ENCODE data around the gene ZGLP1.

The ZGLP1 gene

DNA sequence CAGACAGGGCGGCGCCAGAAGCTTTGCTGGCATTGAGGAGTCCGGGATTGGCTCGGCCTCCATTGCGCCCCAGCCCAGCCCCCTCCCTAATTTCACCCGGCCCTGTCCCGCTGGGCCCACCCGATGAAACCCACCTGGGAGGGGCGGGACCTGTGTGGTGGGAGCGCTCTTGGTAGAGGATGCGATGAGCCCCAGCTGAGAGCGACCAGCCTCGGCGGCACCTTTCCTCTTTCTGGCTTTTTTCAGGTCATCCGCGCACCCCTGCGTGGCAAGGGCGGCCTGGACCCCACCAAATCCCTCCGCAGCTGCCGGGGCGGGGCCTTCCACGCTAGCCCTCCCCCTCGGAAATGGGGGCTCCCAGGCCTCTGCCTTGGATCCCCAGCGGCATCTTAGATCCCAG, at the start of gene ZGLP1:
Gene ZGLP1, minus strand, starts transcription at position 393 of the 400 bp plus-strand sequence.
- H3K36me3 Mint-ChIP-seq (ENCODE audit: low read depth): peaks cover 6% of the 10 kb centered on the region

DNA sequence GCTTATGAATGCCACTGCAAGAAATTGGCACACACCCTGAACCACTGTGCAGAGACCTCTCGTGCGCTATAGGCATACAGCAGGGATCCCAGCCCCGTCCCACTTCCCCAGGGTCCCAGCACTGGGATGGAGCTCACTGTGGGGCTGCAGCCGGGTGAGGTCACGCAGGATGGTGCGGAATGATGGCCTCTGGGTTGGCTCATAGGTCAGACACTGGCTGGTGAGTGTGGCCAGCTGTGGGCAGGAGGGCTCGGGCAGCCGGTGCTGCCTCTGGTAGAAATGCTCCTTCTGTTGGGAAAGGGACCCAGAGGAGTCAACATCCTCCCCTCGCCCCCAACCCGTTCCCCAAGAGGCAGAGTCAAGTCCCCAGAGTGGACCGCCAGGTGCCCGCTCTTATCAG, 46.8 kb upstream of the ZGLP1 start:
- no peaks in the 10 kb centered on the region for H3K27me3 Mint-ChIP-seq (ENCODE audit: low read depth)
- peaks cover 36% of the 10 kb centered on the region for H3K36me3 Mint-ChIP-seq (ENCODE audit: low read depth)
- no peak overlapping the region for H3K4me3 Mint-ChIP-seq
- H3K27ac Mint-ChIP-seq: no peak overlapping the region
- H3K9me3 Mint-ChIP-seq: no peaks in the 10 kb centered on the region
- no peaks in the 10 kb centered on the region for H3K4me1 Mint-ChIP-seq
- TF ChIP-seq, protein P1, sequence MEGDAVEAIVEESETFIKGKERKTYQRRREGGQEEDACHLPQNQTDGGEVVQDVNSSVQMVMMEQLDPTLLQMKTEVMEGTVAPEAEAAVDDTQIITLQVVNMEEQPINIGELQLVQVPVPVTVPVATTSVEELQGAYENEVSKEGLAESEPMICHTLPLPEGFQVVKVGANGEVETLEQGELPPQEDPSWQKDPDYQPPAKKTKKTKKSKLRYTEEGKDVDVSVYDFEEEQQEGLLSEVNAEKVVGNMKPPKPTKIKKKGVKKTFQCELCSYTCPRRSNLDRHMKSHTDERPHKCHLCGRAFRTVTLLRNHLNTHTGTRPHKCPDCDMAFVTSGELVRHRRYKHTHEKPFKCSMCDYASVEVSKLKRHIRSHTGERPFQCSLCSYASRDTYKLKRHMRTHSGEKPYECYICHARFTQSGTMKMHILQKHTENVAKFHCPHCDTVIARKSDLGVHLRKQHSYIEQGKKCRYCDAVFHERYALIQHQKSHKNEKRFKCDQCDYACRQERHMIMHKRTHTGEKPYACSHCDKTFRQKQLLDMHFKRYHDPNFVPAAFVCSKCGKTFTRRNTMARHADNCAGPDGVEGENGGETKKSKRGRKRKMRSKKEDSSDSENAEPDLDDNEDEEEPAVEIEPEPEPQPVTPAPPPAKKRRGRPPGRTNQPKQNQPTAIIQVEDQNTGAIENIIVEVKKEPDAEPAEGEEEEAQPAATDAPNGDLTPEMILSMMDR (IDR thresholded peaks at IDR 0.05; ENCODE audit: unreplicated experiment in 3 of 3): no peak

More for the DNA sequence above, at the start of gene ZGLP1:
- Mint-ChIP-seq H3K9me3 (no peaks in the 10 kb centered on the region), H3K4me1 (peaks cover 3% of the 10 kb centered on the region), H3K27me3 (ENCODE audit: low read depth) (peaks cover 2% of the 10 kb centered on the region), H3K4me3 (no peak within 1 kb of the TSS), H3K27ac (no peak within 1 kb of the TSS)
- TF ChIP-seq, protein P1 (IDR thresholded peaks at IDR 0.05; ENCODE audit: unreplicated experiment in 3 of 3): no peak

DNA sequence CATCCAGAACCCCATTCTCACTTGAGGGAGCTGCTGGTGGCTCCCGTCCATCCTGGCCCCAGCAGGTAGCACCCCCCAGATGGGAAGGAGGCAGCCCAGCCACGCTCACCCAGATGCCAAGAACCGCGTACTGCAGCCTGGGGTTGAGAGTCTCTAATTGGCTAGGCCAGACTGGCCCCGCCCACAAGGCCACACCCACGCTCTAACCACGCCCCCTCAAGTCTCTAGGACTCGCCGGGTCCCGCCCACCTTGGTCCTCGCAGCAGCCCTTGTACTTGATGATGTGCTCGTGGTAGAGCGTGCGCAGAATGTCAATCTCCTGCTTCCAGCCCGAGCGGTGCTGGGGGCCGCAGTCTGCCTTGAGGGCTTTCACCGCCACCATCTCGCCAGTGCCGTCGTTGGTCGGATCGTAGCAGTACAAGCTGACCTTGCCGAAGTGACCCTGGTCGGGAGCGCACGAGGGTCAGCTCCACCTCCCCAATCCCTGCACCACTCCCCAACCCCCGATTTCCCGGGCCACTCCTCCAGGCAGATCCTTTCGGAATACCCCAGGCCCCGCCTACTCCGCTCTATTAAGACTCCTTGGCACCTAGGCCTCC, 44.3 kb upstream of the ZGLP1 start:
- TF ChIP-seq, protein P1 (IDR thresholded peaks at IDR 0.05; ENCODE audit: unreplicated experiment in 3 of 3): no peak
- H3K27me3 Mint-ChIP-seq (ENCODE audit: low read depth): no peaks in the 10 kb centered on the region
- H3K36me3 Mint-ChIP-seq (ENCODE audit: low read depth): peaks cover 31% of the 10 kb centered on the region
- no peaks in the 10 kb centered on the region for H3K4me1 Mint-ChIP-seq
- no peaks in the 10 kb centered on the region for H3K9me3 Mint-ChIP-seq
- H3K27ac Mint-ChIP-seq: peak overlapping the region in 1 of 3 experiments; percentile 87
- peak overlapping the region; percentile 30 to 72 (median 59) for H3K4me3 Mint-ChIP-seq

- Mint-ChIP-seq H3K4me3 (peak overlapping the region; percentile 26 to 72 (median 65)), H3K27ac (peak overlapping the region in 1 of 3 experiments; percentile 87)
- TF ChIP-seq, protein P1 (IDR thresholded peaks at IDR 0.05; ENCODE audit: unreplicated experiment in 3 of 3): no peak
Observed at GRCh38 chr19:10352764-10353671, 43.4 kb upstream of the ZGLP1 start.

GRCh38 chr19:10346509-10346908, 36.9 kb upstream of the ZGLP1 start:
- TF ChIP-seq, protein P1 (IDR thresholded peaks at IDR 0.05; ENCODE audit: unreplicated experiment in 3 of 3): no peak
- no peaks in the 10 kb centered on the region for H3K9me3 Mint-ChIP-seq
- H3K36me3 Mint-ChIP-seq (ENCODE audit: low read depth): peaks cover 6% of the 10 kb centered on the region
- peak overlapping the region in 1 of 3 experiments; percentile 20 for H3K27ac Mint-ChIP-seq
- H3K4me1 Mint-ChIP-seq: no peaks in the 10 kb centered on the region
- H3K27me3 Mint-ChIP-seq (ENCODE audit: low read depth): no peaks in the 10 kb centered on the region
- no peak overlapping the region for H3K4me3 Mint-ChIP-seq

More at GRCh38 chr19:10352764-10353671, 43.4 kb upstream of the ZGLP1 start:
- Mint-ChIP-seq H3K9me3 (no peaks in the 10 kb centered on the region), H3K36me3 (ENCODE audit: low read depth) (peaks cover 29% of the 10 kb centered on the region), H3K4me1 (no peaks in the 10 kb centered on the region), H3K27me3 (ENCODE audit: low read depth) (no peaks in the 10 kb centered on the region)
